Ammon's horn (tissue), 1 donor: ENCODE measurements around the gene NLRX1.
"Not testable (repeated sequence)": the region's sequence is repeated elsewhere in the genome, so short reads cannot be mapped to it uniquely, and the experiment has no call there.

Experiments
- DNase-seq: peaks from one replicate; pipeline ENCODE4 v3.0.0-alpha.2; 2016; ENCODE audit warnings: low spot score

NLRX1 gene

DNA sequence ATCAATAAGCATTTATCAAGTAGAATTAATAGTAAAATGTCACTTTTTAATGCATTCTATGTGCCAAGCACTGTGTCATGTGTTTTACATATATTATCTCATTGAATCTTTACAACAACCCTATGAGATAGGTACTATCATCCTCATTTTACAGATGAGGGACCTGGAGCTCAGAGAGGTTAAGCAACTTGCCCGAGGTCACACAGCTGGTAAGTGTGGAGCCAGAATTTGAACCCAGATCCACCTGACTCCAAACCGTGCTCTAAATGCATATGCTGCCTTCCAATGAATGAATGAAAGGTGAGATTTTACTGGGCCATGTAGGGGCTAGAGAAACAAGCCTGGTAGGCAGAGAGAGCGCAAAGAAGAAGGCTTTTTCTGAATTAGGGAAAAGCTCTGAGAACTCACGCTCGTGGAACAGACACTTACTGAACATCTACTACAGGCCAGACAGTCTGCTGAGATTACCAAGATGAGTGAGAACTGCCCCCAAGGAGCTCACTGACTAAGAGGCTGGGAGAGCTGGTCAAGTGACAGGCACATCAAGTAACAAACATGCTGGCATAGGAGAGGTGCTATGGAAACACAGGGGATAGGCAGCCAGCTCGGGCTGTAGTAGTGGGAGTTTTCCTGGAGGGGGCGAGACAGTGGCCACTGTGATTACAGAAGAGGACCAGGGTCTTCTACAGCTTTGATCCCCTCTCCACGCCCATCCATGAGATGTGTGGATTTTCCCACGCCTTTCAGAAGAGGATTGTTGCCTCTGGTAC lies 15.3 kb upstream of the NLRX1 start:
- DNase-seq = no peak

GRCh38 chr11:119154178-119154577 lies 14.3 kb upstream of the NLRX1 start:
- no peak for DNase-seq

DNA sequence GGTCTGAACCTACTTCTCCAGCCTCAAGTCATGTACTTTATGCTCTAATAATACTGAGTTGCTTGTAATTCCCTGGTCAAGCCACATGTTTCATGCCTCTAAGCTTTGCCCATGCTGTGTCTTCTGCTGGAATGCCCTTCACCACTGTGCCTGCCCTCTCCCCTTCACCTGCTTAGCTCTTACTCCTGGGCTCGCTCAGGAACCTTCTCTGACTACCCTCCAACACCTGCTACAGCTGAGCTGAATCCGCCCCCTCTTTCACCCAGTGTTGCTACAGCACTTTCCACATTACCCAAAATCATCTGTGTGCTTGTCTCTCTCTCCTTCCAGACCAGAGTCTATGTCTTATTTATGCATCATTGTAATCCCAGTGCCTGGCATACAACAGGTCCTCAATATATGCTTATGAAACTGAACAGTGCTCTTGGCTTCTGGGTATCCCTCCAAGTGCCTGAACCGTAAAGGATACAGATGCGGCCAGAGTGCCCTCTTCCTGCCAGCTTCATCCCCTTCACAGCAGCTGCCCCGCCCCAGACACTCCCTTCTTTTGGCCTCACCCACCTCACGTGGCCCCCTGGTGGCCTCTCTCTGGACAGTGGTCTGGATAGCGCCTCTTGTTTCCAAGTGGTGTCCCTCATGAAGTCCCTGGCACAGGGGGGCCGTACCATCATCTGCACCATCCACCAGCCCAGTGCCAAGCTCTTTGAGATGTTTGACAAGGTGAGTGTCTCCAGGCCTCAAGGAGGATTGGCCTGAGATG lies 12.6 kb upstream of the NLRX1 start:
- no peak for DNase-seq

DNA sequence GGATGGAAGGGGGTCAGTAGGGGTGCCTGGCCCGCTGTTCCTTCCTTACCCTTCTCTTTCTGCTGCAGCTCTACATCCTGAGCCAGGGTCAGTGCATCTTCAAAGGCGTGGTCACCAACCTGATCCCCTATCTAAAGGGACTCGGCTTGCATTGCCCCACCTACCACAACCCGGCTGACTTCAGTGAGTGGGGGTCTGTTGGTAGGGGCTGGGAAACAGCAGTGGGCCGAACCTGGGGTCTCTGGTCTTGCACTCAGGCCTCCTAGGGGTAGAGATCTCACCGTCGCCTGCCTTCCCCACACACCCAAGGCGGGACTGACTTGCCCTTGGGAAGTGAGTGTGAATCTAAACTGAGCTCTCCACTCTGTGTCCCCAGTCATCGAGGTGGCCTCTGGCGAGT lies 12.0 kb upstream of the NLRX1 start:
- no peak for DNase-seq

GRCh38 chr11:119157063-119157462 lies 11.5 kb upstream of the NLRX1 start:
- no peak for DNase-seq

DNA sequence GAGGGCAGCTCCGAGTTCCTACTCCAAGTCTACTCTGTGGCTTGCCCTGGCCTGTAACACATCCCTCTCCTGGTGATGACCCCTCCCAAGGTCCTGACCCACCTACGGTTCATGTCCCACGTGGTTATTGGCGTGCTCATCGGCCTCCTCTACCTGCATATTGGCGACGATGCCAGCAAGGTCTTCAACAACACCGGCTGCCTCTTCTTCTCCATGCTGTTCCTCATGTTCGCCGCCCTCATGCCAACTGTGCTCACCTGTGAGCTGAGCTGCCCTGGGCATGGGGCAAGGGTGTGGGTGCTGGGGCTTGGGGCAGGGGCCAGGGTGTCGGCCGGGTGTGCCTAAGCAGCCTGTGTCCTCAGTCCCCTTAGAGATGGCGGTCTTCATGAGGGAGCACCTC lies 10.1 kb upstream of the NLRX1 start:
- no peak for DNase-seq

- no peak for DNase-seq
Observed at GRCh38 chr11:119160151-119160550, 8.4 kb upstream of the NLRX1 start.

DNA sequence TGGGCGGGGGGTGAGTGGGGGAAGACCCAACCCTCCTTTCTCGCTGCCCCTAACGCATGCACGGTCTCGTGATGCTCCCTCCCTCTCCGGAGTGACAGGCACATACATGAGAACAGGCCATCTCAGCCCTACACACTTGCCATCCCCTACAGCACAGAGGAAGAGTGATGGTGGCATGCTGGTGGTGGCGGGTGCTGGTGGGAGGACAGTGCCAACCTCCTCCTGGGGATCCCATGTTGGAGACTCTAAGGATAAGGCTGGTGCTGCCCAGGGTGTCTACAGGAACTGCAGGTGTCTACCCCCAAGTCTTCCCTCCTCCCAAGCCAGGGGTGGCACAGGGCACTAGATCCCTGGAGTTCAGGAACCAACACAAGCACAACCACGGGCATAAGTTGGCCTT lies 6.7 kb upstream of the NLRX1 start:
- DNase-seq = no peak

DNA sequence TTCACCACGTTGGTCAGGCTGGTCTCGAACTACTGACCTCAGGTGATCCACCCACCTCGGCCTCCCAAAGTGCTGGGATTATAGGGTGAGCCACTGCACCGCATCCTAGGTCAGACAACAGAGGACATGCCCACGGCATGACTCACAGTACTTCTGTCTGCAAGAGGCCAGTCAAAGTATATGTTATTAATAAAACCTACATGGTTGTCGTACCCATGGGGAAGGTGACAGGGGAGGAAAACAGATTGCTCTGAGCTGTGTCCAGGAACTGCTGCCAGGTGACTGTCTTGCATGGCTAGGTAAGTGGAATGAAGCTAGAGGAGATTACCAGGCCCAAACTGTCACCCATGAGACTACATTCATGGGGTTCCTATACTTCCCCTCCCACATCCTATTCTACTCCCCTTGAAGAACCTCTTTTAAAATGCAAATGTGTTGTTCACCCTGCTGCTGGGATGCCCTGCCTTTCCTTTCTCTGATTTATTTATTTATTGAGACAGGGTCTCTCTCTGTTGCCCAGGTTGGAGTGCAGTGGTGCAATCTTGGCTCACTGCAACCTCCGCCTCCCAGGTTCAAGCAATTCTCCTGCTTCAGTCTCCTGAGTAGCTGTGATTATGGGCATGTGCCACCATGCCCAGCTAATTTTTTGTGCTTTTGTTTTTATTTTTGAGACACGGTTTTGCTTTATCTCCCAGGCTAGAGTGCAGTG lies 2.0 kb upstream of the NLRX1 start:
- DNase-seq = no peak

DNA sequence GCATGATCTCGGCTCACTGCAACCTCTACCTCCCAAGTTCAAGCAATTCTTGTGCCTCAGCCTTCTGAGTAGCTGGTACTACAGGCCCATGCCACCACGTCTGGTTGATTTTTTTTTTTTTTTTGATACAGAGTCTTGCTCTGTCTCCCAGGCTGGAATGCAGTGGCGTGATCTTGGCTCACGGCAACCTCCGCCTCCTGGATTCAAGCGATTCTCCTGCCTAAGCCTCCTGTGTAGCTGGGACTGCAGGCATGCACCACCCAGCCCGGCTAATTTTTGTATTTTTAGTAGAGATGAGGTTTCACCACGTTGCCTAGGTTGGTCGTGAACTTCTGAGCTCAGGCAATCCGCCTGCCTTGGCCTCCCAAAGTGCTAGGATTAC lies 1.5 kb upstream of the NLRX1 start:
- DNase-seq = not testable (repeated sequence)

DNA sequence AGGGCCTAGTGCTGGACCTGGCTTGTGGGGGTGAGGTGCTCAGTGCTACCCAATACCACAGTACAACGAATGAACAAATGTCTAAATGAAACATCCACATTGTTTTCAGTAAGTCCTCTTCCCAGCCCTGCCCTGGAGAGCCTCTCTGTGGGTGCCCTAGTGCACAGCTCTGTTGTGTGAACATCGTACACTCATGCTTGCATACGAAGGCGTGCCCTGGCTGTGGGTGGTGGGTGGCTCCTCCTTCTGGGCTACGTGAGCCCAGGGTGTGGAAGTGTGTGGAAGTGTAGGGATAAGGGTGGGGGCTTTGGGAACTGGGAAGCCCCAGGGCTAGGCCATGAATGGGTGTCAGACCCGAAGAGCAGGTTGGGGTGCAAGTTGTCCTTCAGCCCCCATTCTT lies 592 bp upstream of the NLRX1 start:
- no peak for DNase-seq

GRCh38 chr11:119169282-119169719 lies 776 bp downstream of the NLRX1 start:
- no peak for DNase-seq

DNA sequence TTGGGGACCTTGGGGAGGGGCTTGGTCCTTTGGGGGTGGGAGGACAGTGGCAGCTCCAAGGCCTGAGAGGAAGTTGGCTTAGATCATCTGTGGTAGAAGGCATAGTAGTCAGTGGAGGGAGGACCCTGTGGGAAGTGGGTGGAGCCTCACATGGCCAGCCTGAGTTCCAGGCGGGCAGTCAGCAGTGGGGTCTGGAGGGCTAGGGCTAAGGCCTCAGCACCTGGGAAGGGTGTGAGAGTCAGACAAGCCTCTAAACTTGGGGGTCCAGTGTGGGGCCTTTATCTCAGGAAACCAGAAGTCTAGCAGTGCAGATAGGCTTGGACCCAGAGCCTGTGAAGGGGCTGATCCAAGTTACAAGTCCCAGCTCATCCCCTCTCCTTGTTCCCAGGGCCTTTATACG lies 4.0 kb downstream of the NLRX1 start:
- DNase-seq = no peak

DNA sequence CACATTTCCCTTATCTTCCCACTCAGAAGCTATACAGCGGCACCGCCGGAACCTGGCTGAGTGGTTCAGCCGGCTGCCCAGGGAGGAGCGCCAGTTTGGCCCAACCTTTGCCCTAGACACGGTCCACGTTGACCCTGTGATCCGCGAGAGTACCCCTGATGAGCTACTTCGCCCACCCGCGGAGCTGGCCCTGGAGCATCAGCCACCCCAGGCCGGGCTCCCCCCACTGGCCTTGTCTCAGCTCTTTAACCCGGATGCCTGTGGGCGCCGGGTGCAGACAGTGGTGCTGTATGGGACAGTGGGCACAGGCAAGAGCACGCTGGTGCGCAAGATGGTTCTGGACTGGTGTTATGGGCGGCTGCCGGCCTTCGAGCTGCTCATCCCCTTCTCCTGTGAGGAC lies 4.9 kb downstream of the NLRX1 start:
- no peak for DNase-seq

- DNase-seq = no peak
Observed at GRCh38 chr11:119175493-119176077, 7.1 kb downstream of the NLRX1 start.

DNA sequence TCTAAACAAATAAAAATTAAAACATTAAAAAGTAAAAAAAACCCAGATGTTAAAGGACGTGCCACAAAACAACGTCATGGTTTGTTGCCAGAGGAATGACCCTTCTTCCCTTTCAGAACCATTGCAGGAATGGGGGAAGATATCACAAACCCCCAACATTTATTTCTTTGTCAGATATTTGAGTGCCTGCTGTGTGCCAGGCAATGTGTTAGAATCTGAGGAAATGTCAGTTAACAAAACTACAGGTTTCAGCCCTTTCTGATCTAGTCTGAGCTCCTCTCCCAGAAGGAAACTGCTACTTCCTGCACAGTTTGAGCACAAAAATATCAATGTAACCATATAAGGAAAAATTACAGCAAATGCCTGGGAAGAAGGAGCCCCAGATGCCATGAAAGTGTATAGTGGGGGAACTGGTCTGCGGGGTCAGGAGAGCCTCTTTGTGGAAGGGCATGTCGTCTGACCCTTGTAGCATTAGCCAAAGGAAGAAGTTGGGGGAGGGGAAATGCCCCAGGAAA lies 9.7 kb downstream of the NLRX1 start:
- no peak for DNase-seq

- no peak for DNase-seq
Observed at GRCh38 chr11:119179342-119179741, 10.8 kb downstream of the NLRX1 start.

DNA sequence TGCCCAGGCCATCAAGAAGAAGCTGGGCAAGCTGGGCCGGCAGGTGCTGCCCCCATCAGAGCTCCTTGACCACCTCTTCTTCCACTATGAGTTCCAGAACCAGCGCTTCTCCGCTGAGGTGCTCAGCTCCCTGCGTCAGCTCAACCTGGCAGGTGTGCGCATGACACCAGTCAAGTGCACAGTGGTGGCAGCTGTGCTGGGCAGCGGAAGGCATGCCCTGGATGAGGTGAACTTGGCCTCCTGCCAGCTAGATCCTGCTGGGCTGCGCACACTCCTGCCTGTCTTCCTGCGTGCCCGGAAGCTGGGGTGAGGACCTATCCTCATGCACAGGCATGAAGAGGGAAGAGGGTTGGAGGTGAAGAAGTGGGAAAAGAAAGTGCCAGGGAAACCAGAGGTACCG lies 11.5 kb downstream of the NLRX1 start:
- DNase-seq = no peak

- no peak for DNase-seq
Observed at GRCh38 chr11:119180729-119181676, 12.5 kb downstream of the NLRX1 start.

GRCh38 chr11:119181677-119182412 lies 13.3 kb downstream of the NLRX1 start:
- no peak for DNase-seq
